IMR-90 (cell line): ENCODE data around the gene TNRC6A. TPM values are rescaled to one million over a fixed set of nuclear protein-coding genes. Genes with fewer than 3 reads are reported as not detected.

Experiments
- ATAC-seq: fragments of 200-7000 bp; cut with Tn5 transposase; 2 replicates; pipeline ENCODE4 v1.9.1; 2020; ENCODE audit warnings: low read depth, mild to moderate bottlenecking, moderate library complexity
- BruUV-seq: library from RNA; stranded (reverse); fragments of 400-500 nt; replicated peaks from 2 replicates; lab custom pipeline; 2021; lab: Mats Ljungman, UMichigan
- CTCF ChIA-PET: fragments of 300-600 bp; formaldehyde crosslinking; extraction: SDS; loops from one replicate; lab custom pipeline; 2021; ENCODE audit warnings: antibody characterized with exemption; lab: Yijun Ruan, JAX
- POLR2A ChIA-PET: fragments of 300-600 bp; sonication (Branson Sonifier 250); formaldehyde crosslinking; loops from one replicate; lab custom pipeline; 2022; ENCODE audit warnings: antibody characterized with exemption; ENCODE audit not compliant: unreplicated experiment; lab: Charles Lee
- DNase-seq: peaks from one replicate; pipeline ENCODE4 v3.0.0; 2013
- H2AFZ ChIP-seq: replicated peaks from 2 replicates; pipeline ENCODE3; 2013; ENCODE audit warnings: low read length, mild to moderate bottlenecking; ENCODE audit not compliant: poor library complexity
- H2AK5ac ChIP-seq: 2 replicates; pipeline ENCODE4 v1.6.1; 2013; ENCODE audit warnings: low read depth, low read length, inconsistent platforms
- H2AK9ac ChIP-seq: replicated peaks from 2 replicates; pipeline ENCODE3; 2013; ENCODE audit warnings: mild to moderate bottlenecking, low read depth, low read length, moderate library complexity; ENCODE audit not compliant: poor library complexity
- H2BK120ac ChIP-seq: 2 replicates; pipeline ENCODE4 v1.6.1; 2013; ENCODE audit warnings: low read depth, low read length, inconsistent platforms
- H2BK15ac ChIP-seq: 3 replicates; pipeline ENCODE4 v1.6.1; 2013; ENCODE audit warnings: low read depth, low read length, inconsistent platforms
- H2BK20ac ChIP-seq: 2 replicates; pipeline ENCODE4 v1.6.1; 2013; ENCODE audit warnings: low read depth, mild to moderate bottlenecking, inconsistent platforms, low read length, moderate library complexity
- H2BK5ac ChIP-seq: 2 replicates; pipeline ENCODE4 v1.6.1; 2013; ENCODE audit warnings: mild to moderate bottlenecking, low read depth, low read length, inconsistent platforms; ENCODE audit not compliant: poor library complexity, severe bottlenecking
- H3K14ac ChIP-seq: replicated peaks from 2 replicates; pipeline ENCODE4 v1.6.1; 2013; ENCODE audit warnings: low read depth, low read length, inconsistent platforms
- H3K18ac ChIP-seq: 2 replicates; pipeline ENCODE4 v1.6.1; 2013; ENCODE audit warnings: low read depth, low read length, control low read depth
- H3K23ac ChIP-seq: 2 replicates; pipeline ENCODE4 v1.6.1; 2013; ENCODE audit warnings: low read depth, low read length, inconsistent platforms
- H3K27ac ChIP-seq: 2 replicates; pipeline ENCODE4 v1.5.1; 2013; ENCODE audit warnings: mild to moderate bottlenecking, control low read depth, low read length; ENCODE audit not compliant: insufficient read depth
- H3K27me3 ChIP-seq: 2 replicates; pipeline ENCODE4 v1.6.1; 2013; ENCODE audit warnings: low read length; ENCODE audit not compliant: control insufficient read depth, insufficient read depth
- H3K36me3 ChIP-seq: 2 replicates; pipeline ENCODE4 v1.6.1; 2013; ENCODE audit warnings: low read length, mixed read lengths; ENCODE audit not compliant: control insufficient read depth, insufficient read depth
- H3K4ac ChIP-seq: 2 replicates; pipeline ENCODE4 v1.6.1; 2013; ENCODE audit warnings: low read depth, low read length, inconsistent platforms
- H3K4me1 ChIP-seq: 2 replicates; pipeline ENCODE4 v1.6.1; 2013; ENCODE audit warnings: low read length, mixed read lengths; ENCODE audit not compliant: control insufficient read depth, insufficient read depth
- H3K4me2 ChIP-seq: 2 replicates; pipeline ENCODE4 v1.6.1; 2013; ENCODE audit warnings: low read depth, mild to moderate bottlenecking, control low read depth, low read length, moderate library complexity
- H3K4me3 ChIP-seq: 2 replicates; pipeline ENCODE4 v1.5.1; 2013; ENCODE audit warnings: low read depth, mild to moderate bottlenecking, control low read depth, low read length, moderate library complexity; ENCODE audit not compliant: insufficient read depth
- H3K56ac ChIP-seq: 2 replicates; pipeline ENCODE4 v1.6.1; 2013; ENCODE audit warnings: low read length, inconsistent platforms; ENCODE audit not compliant: insufficient read depth; ENCODE audit errors: extremely low read depth
- H3K79me1 ChIP-seq, 2 experiments: 2 replicates each; pipeline ENCODE4 v1.6.1; 2013; ENCODE audit warnings: low read length in 2 of 2, inconsistent platforms in 1 of 2, low read depth in 1 of 2
- H3K9ac ChIP-seq: 2 replicates; pipeline ENCODE4 v1.6.1; 2013; ENCODE audit warnings: low read depth, low read length, control low read depth
- H3K9me1 ChIP-seq: 2 replicates; pipeline ENCODE4 v1.6.1; 2013; ENCODE audit warnings: low read length, inconsistent platforms; ENCODE audit not compliant: insufficient read depth
- H3K9me3 ChIP-seq: 2 replicates; pipeline ENCODE4 v1.6.1; 2013; ENCODE audit warnings: low read length; ENCODE audit not compliant: control insufficient read depth, insufficient read depth
- H4K20me1 ChIP-seq: 2 replicates; pipeline ENCODE4 v1.6.1; 2013; ENCODE audit warnings: low read length, inconsistent platforms; ENCODE audit not compliant: insufficient read depth
- H4K5ac ChIP-seq: 2 replicates; pipeline ENCODE4 v1.6.1; 2013; ENCODE audit warnings: mild to moderate bottlenecking, low read depth, low read length, control low read depth
- H4K8ac ChIP-seq, 2 experiments: 2 replicates each; pipeline ENCODE4 v1.6.1; 2013; ENCODE audit warnings: low read depth in 2 of 2, low read length in 2 of 2, control low read depth in 1 of 2, inconsistent platforms in 1 of 2
- H4K91ac ChIP-seq: 2 replicates; pipeline ENCODE4 v1.6.1; 2013; ENCODE audit warnings: low read depth, low read length, inconsistent platforms; ENCODE audit not compliant: insufficient read depth
- MXI1 ChIP-seq: IDR thresholded peaks from 2 replicates; pipeline ENCODE4 v1.6.1; 2012; ENCODE audit warnings: low read depth, mild to moderate bottlenecking, low read length, moderate library complexity, borderline replicate concordance
- NFE2L2 ChIP-seq: fragments of 150-350 bp; IDR thresholded peaks from 2 replicates; pipeline ENCODE4 v1.6.1; 2016; ENCODE audit warnings: low read depth, mild to moderate bottlenecking, low read length
- dilution Hi-C: fragments of 300-500 bp; cut with HindIII; formaldehyde crosslinking; loops from one replicate; pipeline ENCODE4 v1.14.3; 2018; ENCODE audit warnings: low sequenced_read_pairs; ENCODE audit not compliant: unreplicated experiment
- in situ Hi-C: fragments of 300-500 bp; cut with MboI; formaldehyde crosslinking; loops from 3 replicates; pipeline ENCODE4 v1.14.3; 2019; ENCODE audit warnings: low sequenced_read_pairs, inconsistent platforms, mixed read lengths
- intact Hi-C: fragments of 100-400 bp; cut with micrococcal nuclease; formaldehyde crosslinking; loops from 2 replicates; pipeline ENCODE4 v1.10.0; 2022
- polyA plus RNA-seq, 3 experiments: library from polyadenylated mRNA; depleted of rRNA; stranded (reverse); fragments of >200 nt; gene quantifications; 2 replicates each; pipeline ENCODE4 v1.2.3, GENCODE V29; 2012; ENCODE audit warnings: low replicate concordance in 1 of 3
- total RNA-seq: library from RNA; depleted of rRNA; stranded (reverse); fragments of >200 nt; gene quantifications from 2 replicates; pipeline ENCODE4 v1.2.3, GENCODE V29; 2012

TNRC6A gene
- total and polyA plus RNA-seq, 2 of the 4 experiments (the other 2 are of a cell fraction), result 32.4 to 42.3 TPM

GRCh38 chr16:24841291-24841690 lies 111.8 kb downstream of the TNRC6A start:
- no peak for ATAC-seq
- no peak overlapping the region for H3K4ac ChIP-seq
- dilution Hi-C loops, result no loop called here
- H3K14ac ChIP-seq, result no peak overlapping the region
- no peaks in the 10 kb centered on the region for H3K79me1 ChIP-seq
- no peaks in the 10 kb centered on the region for H3K36me3 ChIP-seq
- no peaks in the 10 kb centered on the region for H3K27me3 ChIP-seq
- peaks cover 19% of the 10 kb centered on the region for H3K9me1 ChIP-seq
- no peak overlapping the region for H3K4me2 ChIP-seq
- no peak overlapping the region for H3K9ac ChIP-seq
- H3K23ac ChIP-seq, result no peak overlapping the region
- H2BK20ac ChIP-seq, result no peak overlapping the region
- in situ Hi-C loops, result no loop called here
- BruUV-seq, result no TSS peak
- H3K56ac ChIP-seq, result no peak overlapping the region
- H4K91ac ChIP-seq, result no peak overlapping the region
- H2BK15ac ChIP-seq, result no peak overlapping the region; the same call in 2 of the 3 replicates
- no peak for TF ChIP-seq MXI1
- no peak for TF ChIP-seq NFE2L2
- H4K8ac ChIP-seq, result no peak overlapping the region
- no peaks in the 10 kb centered on the region for H3K9me3 ChIP-seq
- no peak for DNase-seq
- intact Hi-C loops, result no loop called here
- H2BK120ac ChIP-seq, result no peak overlapping the region
- no peak overlapping the region for H2AK5ac ChIP-seq
- H2AK9ac ChIP-seq, result no peak overlapping the region
- no peak overlapping the region for H4K5ac ChIP-seq
- no peak overlapping the region for H3K18ac ChIP-seq
- POLR2A ChIA-PET, result no interaction called here
- CTCF ChIA-PET, result interaction anchor here (0.7 kb wide), 1 partner anchor 1592 kb away, joined by 3 read pairs; no protein-coding TSS in a partner anchor
- peaks cover 5% of the 10 kb centered on the region; the same call in 1 of the 2 replicates for H3K4me1 ChIP-seq
- H3K4me3 ChIP-seq, result no peak overlapping the region
- no peak overlapping the region for H2BK5ac ChIP-seq
- H3K27ac ChIP-seq, result no peak overlapping the region
- H4K20me1 ChIP-seq, result no peaks in the 10 kb centered on the region
- H2AFZ ChIP-seq, result no peak overlapping the region
